Common myeloid progenitor, CD34-positive (primary cell): Measurements from ENCODE around the gene ACE.

ENCODE experiments used
- CTCF ChIA-PET: fragments of 350-600 bp; sonication (Branson Sonifier 250); formaldehyde crosslinking; loops from one replicate; lab custom pipeline; 2021; ENCODE audit warnings: antibody characterized with exemption; lab: Charles Lee
- POLR2A ChIA-PET: fragments of 350-600 bp; sonication (Branson Sonifier 250); formaldehyde crosslinking; loops from one replicate; lab custom pipeline; 2021; ENCODE audit warnings: antibody characterized with exemption; lab: Charles Lee
- DNase-seq, 3 donors: peaks; one replicate each; pipeline versions ENCODE4 v3.0.0 to v3.0.0-alpha.2; 2013
- H3K27ac ChIP-seq, 2 experiments: 1 replicate in 1 of 2; 2 replicates in 1 of 2; pipeline ENCODE4 v1.7.0; 2013; ENCODE audit warnings: inconsistent platforms in 2 of 2, low read length in 2 of 2, mild to moderate bottlenecking in 2 of 2, low read depth in 1 of 2, moderate library complexity in 1 of 2; ENCODE audit not compliant: severe bottlenecking in 2 of 2, insufficient read depth in 1 of 2, poor library complexity in 1 of 2
- H3K27me3 ChIP-seq, 5 experiments: replicated peaks in 2 of 5; 1 replicate in 3 of 5; 2 replicates in 2 of 5; pipeline versions ENCODE4 v1.6.1 to v1.7.0; 2013; ENCODE audit warnings: low read length in 4 of 5, mild to moderate bottlenecking in 2 of 5, moderate library complexity in 2 of 5, inconsistent platforms in 1 of 5; ENCODE audit not compliant: insufficient read depth in 5 of 5, control insufficient read depth in 4 of 5
- H3K36me3 ChIP-seq, 4 experiments: 1 replicate in 2 of 4; 2 replicates in 2 of 4; pipeline versions ENCODE4 v1.6.1 to v1.7.0; 2013; ENCODE audit warnings: low read length in 3 of 4, control low read depth in 1 of 4, mild to moderate bottlenecking in 1 of 4; ENCODE audit not compliant: control insufficient read depth in 4 of 4, insufficient read depth in 4 of 4
- H3K4me1 ChIP-seq, 4 experiments: 1 replicate in 3 of 4; 2 replicates in 1 of 4; pipeline versions ENCODE4 v1.6.1 to v1.7.1; 2013; ENCODE audit warnings: low read length in 3 of 4, mild to moderate bottlenecking in 3 of 4, control low read depth in 1 of 4, inconsistent platforms in 1 of 4, moderate library complexity in 1 of 4; ENCODE audit not compliant: control insufficient read depth in 4 of 4, insufficient read depth in 4 of 4; ENCODE audit errors: control extremely low read depth in 1 of 4
- H3K4me3 ChIP-seq, 7 experiments: 1 replicate in 4 of 7; 2 replicates in 3 of 7; pipeline versions ENCODE4 v1.5.1 to v1.7.0; 2013; ENCODE audit warnings: mild to moderate bottlenecking in 7 of 7, low read length in 6 of 7, moderate library complexity in 6 of 7, inconsistent platforms in 2 of 7, low read depth in 2 of 7, control low read depth in 1 of 7; ENCODE audit not compliant: insufficient read depth in 4 of 7, control insufficient read depth in 1 of 7; ENCODE audit errors: extremely low read depth in 1 of 7
- H3K9me3 ChIP-seq, 5 experiments: 1 replicate in 4 of 5; 2 replicates in 1 of 5; pipeline versions ENCODE4 v1.6.1 to v1.7.1; 2013; ENCODE audit warnings: low read length in 4 of 5, mild to moderate bottlenecking in 2 of 5, inconsistent platforms in 1 of 5, low read depth in 1 of 5, moderate library complexity in 1 of 5; ENCODE audit not compliant: control insufficient read depth in 4 of 5, insufficient read depth in 2 of 5; ENCODE audit errors: control extremely low read depth in 1 of 5
- WGBS: methylation state at CpG from one replicate; pipeline ENCODE4 v1.1.5; 2013; ENCODE audit not compliant: insufficient coverage; 5-methylcytosine and 5-hydroxymethylcytosine counted together

ACE gene

GRCh38 chr17:63498626-63499195 lies 21.9 kb downstream of the ACE start:
- CTCF ChIA-PET = interaction anchor here (0.7 to 1.4 kb wide), 4 partner anchors 46 to 823 kb away, joined by 3 to 6 read pairs (median 4); no protein-coding TSS in a partner anchor
- WGBS = 97% methylated on average over 4 of the region's 9 CpGs

GRCh38 chr17:63500543-63501390 lies 23.9 kb downstream of the ACE start:
- Histone ChIP-seq H3K9me3 (peaks cover 0 to 6% (median 3%) of the 10 kb centered on the region in 5 experiments), H3K27me3 (peaks cover 0 to 5% (median 0%) of the 10 kb centered on the region in 5 experiments), H3K4me3 (no peak overlapping the region), H3K36me3 (peaks cover 0 to 1% (median 0%) of the 10 kb centered on the region in 4 experiments), H3K27ac (no peak overlapping the region), H3K4me1 (peaks cover 0 to 3% (median 0%) of the 10 kb centered on the region in 4 experiments)
- POLR2A ChIA-PET = no interaction called here
- 65% methylated on average over 13 of the region's 14 CpGs for WGBS
- CTCF ChIA-PET = interaction anchor here (1.1 kb wide), 1 partner anchor 21 kb away, joined by 3 read pairs; no protein-coding TSS in a partner anchor
- DNase-seq = no peak

More at GRCh38 chr17:63498626-63499195, 21.9 kb downstream of the ACE start:
- Histone ChIP-seq H3K36me3 (peaks cover 0 to 3% (median 0%) of the 10 kb centered on the region in 4 experiments), H3K4me3 (no peak overlapping the region), H3K4me1 (peaks cover 0 to 3% (median 0%) of the 10 kb centered on the region in 4 experiments), H3K27me3 (peaks cover 0 to 5% (median 0%) of the 10 kb centered on the region in 5 experiments), H3K9me3 (no peaks in the 10 kb centered on the region), H3K27ac (no peak overlapping the region)
- POLR2A ChIA-PET = no interaction called here
- no peak for DNase-seq

- no peak for DNase-seq
- H3K4me3 ChIP-seq = no peak overlapping the region
- no peak overlapping the region for H3K27ac ChIP-seq
- H3K36me3 ChIP-seq = no peaks in the 10 kb centered on the region
- ChIA-PET CTCF (interaction anchor here (0.5 to 1.8 kb wide), 6 partner anchors 22 to 78 kb away, joined by 3 to 4 read pairs (median 3); no protein-coding TSS in a partner anchor), POLR2A (no interaction called here)
- peaks cover 0 to 6% (median 3%) of the 10 kb centered on the region in 5 experiments for H3K9me3 ChIP-seq
- H3K4me1 ChIP-seq = peaks cover 0 to 3% (median 0%) of the 10 kb centered on the region in 4 experiments
- WGBS = 100% methylated on average over 5 of the region's 8 CpGs
- peaks cover 0 to 5% (median 0%) of the 10 kb centered on the region in 5 experiments for H3K27me3 ChIP-seq
Observed at GRCh38 chr17:63503341-63503705, 26.5 kb downstream of the ACE start.

- Histone ChIP-seq H3K9me3 (peaks cover 0 to 6% (median 3%) of the 10 kb centered on the region in 5 experiments), H3K27ac (no peak overlapping the region), H3K4me1 (peaks cover 0 to 3% (median 0%) of the 10 kb centered on the region in 4 experiments), H3K36me3 (no peaks in the 10 kb centered on the region), H3K27me3 (peaks cover 0 to 5% (median 0%) of the 10 kb centered on the region in 5 experiments), H3K4me3 (no peak overlapping the region)
- CTCF ChIA-PET = no interaction called here
- DNase-seq = no peak
- POLR2A ChIA-PET = no interaction called here
Observed at GRCh38 chr17:63504261-63504660, 27.4 kb downstream of the ACE start.

GRCh38 chr17:63505341-63505740 lies 28.5 kb downstream of the ACE start:
- Histone ChIP-seq H3K4me1 (peaks cover 0 to 3% (median 0%) of the 10 kb centered on the region in 4 experiments), H3K36me3 (no peaks in the 10 kb centered on the region), H3K27me3 (peaks cover 0 to 5% (median 0%) of the 10 kb centered on the region in 5 experiments), H3K4me3 (no peak overlapping the region), H3K9me3 (peaks cover 0 to 6% (median 3%) of the 10 kb centered on the region in 5 experiments), H3K27ac (no peak overlapping the region)
- 87% methylated on average over 3 of the region's 9 CpGs for WGBS
- CTCF ChIA-PET = interaction anchor here (1.3 kb wide), 1 partner anchor 24 kb away, joined by 5 read pairs; no protein-coding TSS in a partner anchor
- POLR2A ChIA-PET = no interaction called here
- no peak for DNase-seq

- ChIA-PET CTCF (interaction anchor here (1.3 kb wide), 1 partner anchor 25 kb away, joined by 5 read pairs; no protein-coding TSS in a partner anchor), POLR2A (no interaction called here)
- WGBS = 100% methylated on average over 1 of the region's 3 CpGs
Observed at GRCh38 chr17:63506627-63507026, 29.8 kb downstream of the ACE start.

More at GRCh38 chr17:63506627-63507026, 29.8 kb downstream of the ACE start:
- no peak for DNase-seq
- Histone ChIP-seq H3K27me3 (peaks cover 0 to 2% (median 0%) of the 10 kb centered on the region in 5 experiments), H3K4me1 (no peaks in the 10 kb centered on the region), H3K9me3 (peaks cover 0 to 6% (median 3%) of the 10 kb centered on the region in 5 experiments), H3K4me3 (no peak overlapping the region), H3K27ac (no peak overlapping the region), H3K36me3 (no peaks in the 10 kb centered on the region)
